ENCODE data around the gene ALDH1L1.

ALDH1L1 gene

GRCh38 chr3:126147147-126147931 is 33.0 kb downstream of the ALDH1L1 start:
- Histone ChIP-seq H4K91ac (ENCODE audit: low read depth, low read length) (no peak overlapping the region), H3K23ac (ENCODE audit: low read length) (no peak overlapping the region), H3K18ac (ENCODE audit: low read length) (no peak overlapping the region), H3K27me3 (ENCODE audit: insufficient read depth, low read length) (no peaks in the 10 kb centered on the region), H3K4me1 (ENCODE audit: control insufficient read depth in 1 of 2, insufficient read depth in 2 of 2, low read length in 2 of 2) (no peaks in the 10 kb centered on the region), H3K9me3 (ENCODE audit: insufficient read depth, low read depth, low read length) (peaks cover 2% of the 10 kb centered on the region), H3K79me2 (ENCODE audit: control insufficient read depth, insufficient read depth, low read length, poor library complexity) (no peaks in the 10 kb centered on the region), H3K9ac (ENCODE audit: low read length) (no peak overlapping the region), H3K79me1 (ENCODE audit: low read length) (no peaks in the 10 kb centered on the region), H2BK120ac (ENCODE audit: insufficient read depth, low read length, poor library complexity) (no peak overlapping the region), H2BK5ac (ENCODE audit: low read depth, low read length, poor library complexity) (no peak overlapping the region), H2BK12ac (ENCODE audit: low read length) (no peak overlapping the region), H4K12ac (ENCODE audit: low read depth, low read length) (no peak overlapping the region), H3K14ac (ENCODE audit: low read length) (no peak overlapping the region), H2AFZ (ENCODE audit: insufficient read depth, low read length, poor library complexity) (no peak overlapping the region), H3K4ac (ENCODE audit: low read depth, low read length) (no peak overlapping the region), H3K36me3 (ENCODE audit: control insufficient read depth in 1 of 2, insufficient read depth in 2 of 2, low read length in 2 of 2) (no peaks in the 10 kb centered on the region), H3K4me3 (ENCODE audit: low read depth, low read length) (peak overlapping the region; percentile 46), H3K27ac (ENCODE audit: low read depth, low read length) (no peak overlapping the region), H2AK5ac (ENCODE audit: low read length) (no peak overlapping the region), H3K4me2 (ENCODE audit: low read length) (no peak overlapping the region), H4K8ac (ENCODE audit: low read depth, low read length) (no peak overlapping the region)
- no CpG with 5 or more reads among the region's 7 CpGs for WGBS (ENCODE audit: extremely low coverage, insufficient coverage, insufficient read length)
- DNase-seq, result no peak

DNA sequence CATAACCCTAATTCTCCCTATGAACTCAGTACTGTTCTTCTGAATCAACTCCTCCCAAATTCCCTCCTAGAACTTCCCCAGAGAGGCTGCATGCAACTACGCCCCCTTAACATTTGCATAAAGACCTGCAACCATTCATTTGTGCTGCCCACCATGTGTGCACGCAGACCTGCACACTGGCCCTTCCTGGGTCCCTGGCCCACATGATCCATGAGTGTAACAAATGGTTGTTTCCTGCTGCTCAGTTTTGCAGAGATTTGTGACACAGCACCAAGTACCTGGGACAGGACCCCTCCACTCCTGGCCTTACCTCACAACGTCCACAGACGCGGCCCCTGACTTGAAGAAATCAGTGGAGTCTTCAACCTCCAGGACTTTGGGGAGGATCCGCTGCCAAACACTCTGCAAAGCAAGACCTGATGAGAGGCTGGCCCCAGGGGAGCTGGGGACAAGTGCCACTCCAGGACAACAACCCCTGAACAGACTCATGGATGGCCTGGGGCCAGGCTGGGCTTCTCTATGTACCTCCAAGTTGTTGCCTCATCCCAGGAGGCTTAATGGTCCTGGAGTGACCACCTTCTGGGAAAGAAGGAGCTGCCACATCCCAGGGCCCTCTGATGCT is 33.8 kb downstream of the ALDH1L1 start:
- no peak overlapping the region for H3K4me3 ChIP-seq (ENCODE audit: low read depth, low read length)
- no peak overlapping the region for H2AK5ac ChIP-seq (ENCODE audit: low read length)
- DNase-seq, result no peak
- no peak overlapping the region for H3K27ac ChIP-seq (ENCODE audit: low read depth, low read length)
- H4K91ac ChIP-seq (ENCODE audit: low read depth, low read length), result no peak overlapping the region
- H3K36me3 ChIP-seq (ENCODE audit: control insufficient read depth in 1 of 2, insufficient read depth in 2 of 2, low read length in 2 of 2), result no peaks in the 10 kb centered on the region
- no peak overlapping the region for H2BK120ac ChIP-seq (ENCODE audit: insufficient read depth, low read length, poor library complexity)
- H3K4me2 ChIP-seq (ENCODE audit: low read length), result no peak overlapping the region
- no peak overlapping the region for H2BK12ac ChIP-seq (ENCODE audit: low read length)
- H2AFZ ChIP-seq (ENCODE audit: insufficient read depth, low read length, poor library complexity), result no peak overlapping the region
- no peak overlapping the region for H3K18ac ChIP-seq (ENCODE audit: low read length)
- H3K23ac ChIP-seq (ENCODE audit: low read length), result no peak overlapping the region
- H3K79me1 ChIP-seq (ENCODE audit: low read length), result no peaks in the 10 kb centered on the region
- no peak overlapping the region for H2BK5ac ChIP-seq (ENCODE audit: low read depth, low read length, poor library complexity)
- no peaks in the 10 kb centered on the region for H3K4me1 ChIP-seq (ENCODE audit: control insufficient read depth in 1 of 2, insufficient read depth in 2 of 2, low read length in 2 of 2)
- no peak overlapping the region for H4K12ac ChIP-seq (ENCODE audit: low read depth, low read length)
- no peak overlapping the region for H3K4ac ChIP-seq (ENCODE audit: low read depth, low read length)
- H3K79me2 ChIP-seq (ENCODE audit: control insufficient read depth, insufficient read depth, low read length, poor library complexity), result no peaks in the 10 kb centered on the region
- peaks cover 2% of the 10 kb centered on the region for H3K9me3 ChIP-seq (ENCODE audit: insufficient read depth, low read depth, low read length)
- WGBS (ENCODE audit: extremely low coverage, insufficient coverage, insufficient read length), result no CpG with 5 or more reads among the region's 6 CpGs
- H3K27me3 ChIP-seq (ENCODE audit: insufficient read depth, low read length), result no peaks in the 10 kb centered on the region
- H3K9ac ChIP-seq (ENCODE audit: low read length), result no peak overlapping the region
- no peak overlapping the region for H4K8ac ChIP-seq (ENCODE audit: low read depth, low read length)
- H3K14ac ChIP-seq (ENCODE audit: low read length), result no peak overlapping the region

GRCh38 chr3:126146034-126146433 is 34.4 kb downstream of the ALDH1L1 start:
- no peak overlapping the region for H4K12ac ChIP-seq (ENCODE audit: low read depth, low read length)
- H3K27me3 ChIP-seq (ENCODE audit: insufficient read depth, low read length), result no peaks in the 10 kb centered on the region
- H3K4me3 ChIP-seq (ENCODE audit: low read depth, low read length), result no peak overlapping the region
- no CpG with 5 or more reads among the region's 4 CpGs for WGBS (ENCODE audit: extremely low coverage, insufficient coverage, insufficient read length)
- H3K79me2 ChIP-seq (ENCODE audit: control insufficient read depth, insufficient read depth, low read length, poor library complexity), result no peaks in the 10 kb centered on the region
- H3K79me1 ChIP-seq (ENCODE audit: low read length), result no peaks in the 10 kb centered on the region
- no peak overlapping the region for H3K4me2 ChIP-seq (ENCODE audit: low read length)
- no peak overlapping the region for H3K18ac ChIP-seq (ENCODE audit: low read length)
- H3K4me1 ChIP-seq (ENCODE audit: control insufficient read depth in 1 of 2, insufficient read depth in 2 of 2, low read length in 2 of 2), result no peaks in the 10 kb centered on the region
- H2BK12ac ChIP-seq (ENCODE audit: low read length), result no peak overlapping the region
- no peak overlapping the region for H2BK5ac ChIP-seq (ENCODE audit: low read depth, low read length, poor library complexity)
- H4K8ac ChIP-seq (ENCODE audit: low read depth, low read length), result no peak overlapping the region
- no peak overlapping the region for H4K91ac ChIP-seq (ENCODE audit: low read depth, low read length)
- no peak overlapping the region for H2AFZ ChIP-seq (ENCODE audit: insufficient read depth, low read length, poor library complexity)
- no peak overlapping the region for H2BK120ac ChIP-seq (ENCODE audit: insufficient read depth, low read length, poor library complexity)
- H3K23ac ChIP-seq (ENCODE audit: low read length), result no peak overlapping the region
- no peaks in the 10 kb centered on the region for H3K36me3 ChIP-seq (ENCODE audit: control insufficient read depth in 1 of 2, insufficient read depth in 2 of 2, low read length in 2 of 2)
- no peak for DNase-seq
- H3K4ac ChIP-seq (ENCODE audit: low read depth, low read length), result no peak overlapping the region
- H3K14ac ChIP-seq (ENCODE audit: low read length), result no peak overlapping the region
- H3K27ac ChIP-seq (ENCODE audit: low read depth, low read length), result no peak overlapping the region
- peaks cover 2% of the 10 kb centered on the region for H3K9me3 ChIP-seq (ENCODE audit: insufficient read depth, low read depth, low read length)
- no peak overlapping the region for H3K9ac ChIP-seq (ENCODE audit: low read length)
- H2AK5ac ChIP-seq (ENCODE audit: low read length), result no peak overlapping the region

DNA sequence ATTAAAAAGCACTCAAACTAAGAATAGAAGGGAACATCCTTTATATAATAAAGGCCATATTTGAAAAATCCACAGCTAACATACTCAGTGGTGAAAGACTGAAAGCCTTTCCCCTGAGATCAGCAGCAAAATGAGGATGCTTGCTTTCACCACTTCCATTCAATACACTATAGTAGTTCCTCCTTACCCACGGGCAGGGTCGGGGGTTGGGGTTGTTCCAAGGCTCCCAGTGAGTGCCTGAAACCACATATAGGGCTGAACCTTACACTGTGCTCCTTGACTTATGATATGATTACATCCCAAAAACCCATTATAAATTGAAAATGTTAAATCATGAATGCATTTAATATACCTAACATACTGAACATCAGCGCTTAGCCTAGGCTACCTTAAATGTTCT is 37.7 kb downstream of the ALDH1L1 start:
- peaks cover 2% of the 10 kb centered on the region for H3K9me3 ChIP-seq (ENCODE audit: insufficient read depth, low read depth, low read length)
- H3K27ac ChIP-seq (ENCODE audit: low read depth, low read length), result no peak overlapping the region
- no peaks in the 10 kb centered on the region for H3K4me1 ChIP-seq (ENCODE audit: control insufficient read depth in 1 of 2, insufficient read depth in 2 of 2, low read length in 2 of 2)
- H3K27me3 ChIP-seq (ENCODE audit: insufficient read depth, low read length), result no peaks in the 10 kb centered on the region
- H2BK5ac ChIP-seq (ENCODE audit: low read depth, low read length, poor library complexity), result no peak overlapping the region
- no peaks in the 10 kb centered on the region for H3K36me3 ChIP-seq (ENCODE audit: control insufficient read depth in 1 of 2, insufficient read depth in 2 of 2, low read length in 2 of 2)
- H3K79me1 ChIP-seq (ENCODE audit: low read length), result no peaks in the 10 kb centered on the region
- H3K79me2 ChIP-seq (ENCODE audit: control insufficient read depth, insufficient read depth, low read length, poor library complexity), result no peaks in the 10 kb centered on the region
- H3K4ac ChIP-seq (ENCODE audit: low read depth, low read length), result no peak overlapping the region
- H3K18ac ChIP-seq (ENCODE audit: low read length), result no peak overlapping the region
- H3K4me3 ChIP-seq (ENCODE audit: low read depth, low read length), result no peak overlapping the region
- H2AK5ac ChIP-seq (ENCODE audit: low read length), result no peak overlapping the region
- no peak overlapping the region for H2AFZ ChIP-seq (ENCODE audit: insufficient read depth, low read length, poor library complexity)
- H3K23ac ChIP-seq (ENCODE audit: low read length), result no peak overlapping the region
- no peak overlapping the region for H2BK120ac ChIP-seq (ENCODE audit: insufficient read depth, low read length, poor library complexity)
- no peak overlapping the region for H3K14ac ChIP-seq (ENCODE audit: low read length)
- DNase-seq, result no peak
- H4K12ac ChIP-seq (ENCODE audit: low read depth, low read length), result no peak overlapping the region
- H3K4me2 ChIP-seq (ENCODE audit: low read length), result no peak overlapping the region
- no peak overlapping the region for H3K9ac ChIP-seq (ENCODE audit: low read length)
- no CpG with 5 or more reads among the region's 3 CpGs for WGBS (ENCODE audit: extremely low coverage, insufficient coverage, insufficient read length)
- no peak overlapping the region for H4K91ac ChIP-seq (ENCODE audit: low read depth, low read length)
- no peak overlapping the region for H2BK12ac ChIP-seq (ENCODE audit: low read length)
- H4K8ac ChIP-seq (ENCODE audit: low read depth, low read length), result no peak overlapping the region
